Activated CD4-positive, alpha-beta T cell treated with anti-CD3 and anti-CD28 coated beads, Interleukin-2, amount 10 ng/mL, durations not matched to agents 7 days and 5 days (primary cell): ENCODE data around the gene NUDT4B. TPM values are rescaled to one million over a fixed set of nuclear protein-coding genes. Genes with fewer than 3 reads are reported as not detected.
"Not testable (repeated sequence)": the region's sequence is repeated elsewhere in the genome, so short reads cannot be mapped to it uniquely, and the experiment has no call there.

Experiments
- CTCF ChIA-PET: fragments of 350-600 bp; sonication (Branson Sonifier 250); formaldehyde crosslinking; loops from one replicate; lab custom pipeline; 2021; ENCODE audit warnings: antibody characterized with exemption; lab: Charles Lee
- POLR2A ChIA-PET: fragments of 350-600 bp; sonication (Branson Sonifier 250); formaldehyde crosslinking; loops from one replicate; lab custom pipeline; 2021; ENCODE audit warnings: antibody characterized with exemption; lab: Charles Lee
- DNase-seq: peaks from one replicate; pipeline ENCODE4 v3.0.0-alpha.2; 2020
- H3K27ac Mint-ChIP-seq: one replicate; pipeline ENCODE4 v1.8.0; 2021; ENCODE audit warnings: mild to moderate bottlenecking, moderate library complexity, mixed read lengths
- H3K27me3 Mint-ChIP-seq: one replicate; pipeline ENCODE4 v1.8.0; 2021; ENCODE audit warnings: mixed read lengths
- H3K36me3 Mint-ChIP-seq: one replicate; pipeline ENCODE4 v1.8.0; 2021; ENCODE audit warnings: low read depth, mixed read lengths
- H3K4me1 Mint-ChIP-seq: one replicate; pipeline ENCODE4 v1.8.0; 2021; ENCODE audit warnings: mixed read lengths
- H3K4me3 Mint-ChIP-seq: one replicate; pipeline ENCODE4 v1.8.0; 2021; ENCODE audit warnings: mild to moderate bottlenecking, moderate library complexity, mixed read lengths
- H3K9me3 Mint-ChIP-seq: one replicate; pipeline ENCODE4 v1.8.0; 2021; ENCODE audit warnings: mixed read lengths
- total RNA-seq, 2 experiments: library from RNA; stranded (reverse); gene quantifications; one replicate each; pipeline ENCODE4 v1.2.3, GENCODE V29; 2021

Gene NUDT4B
- total RNA-seq, 2 experiments from 2014 or later, result 0.40 to 0.52 TPM

GRCh38 chr1:148780404-148780803 lies 31.8 kb downstream of the NUDT4B start:
- DNase-seq, H3K4me3 Mint-ChIP-seq, H3K27me3 Mint-ChIP-seq, H3K27ac Mint-ChIP-seq, H3K4me1 Mint-ChIP-seq, POLR2A ChIA-PET, CTCF ChIA-PET, H3K9me3 Mint-ChIP-seq, H3K36me3 Mint-ChIP-seq: not testable (repeated sequence)

GRCh38 chr1:148791543-148792099 lies 43.0 kb downstream of the NUDT4B start:
- DNase-seq, H3K27me3 Mint-ChIP-seq, CTCF ChIA-PET, POLR2A ChIA-PET, H3K27ac Mint-ChIP-seq, H3K4me3 Mint-ChIP-seq, H3K36me3 Mint-ChIP-seq, H3K4me1 Mint-ChIP-seq, H3K9me3 Mint-ChIP-seq: not testable (repeated sequence)

GRCh38 chr1:148793762-148794332 lies 45.3 kb downstream of the NUDT4B start:
- H3K36me3 Mint-ChIP-seq, H3K27ac Mint-ChIP-seq, POLR2A ChIA-PET, H3K27me3 Mint-ChIP-seq, H3K4me3 Mint-ChIP-seq, DNase-seq, H3K4me1 Mint-ChIP-seq, H3K9me3 Mint-ChIP-seq, CTCF ChIA-PET: not testable (repeated sequence)

Other genes with a start within 250 kb of the NUDT4B start
- 10 to 100 TPM; 16.8 to 20.6 TPM for gene NBPF14, start 152.8 kb upstream of the NUDT4B start, total RNA-seq
- 10 to 100 TPM; 30.2 to 30.6 TPM for gene PDE4DIP, start 95.7 kb downstream of the NUDT4B start, total RNA-seq